ENCODE data around the gene LRRC2.
"Not testable (repeated sequence)": the region's sequence is repeated elsewhere in the genome, so short reads cannot be mapped to it uniquely, and the experiment has no call there.

The LRRC2 gene

DNA sequence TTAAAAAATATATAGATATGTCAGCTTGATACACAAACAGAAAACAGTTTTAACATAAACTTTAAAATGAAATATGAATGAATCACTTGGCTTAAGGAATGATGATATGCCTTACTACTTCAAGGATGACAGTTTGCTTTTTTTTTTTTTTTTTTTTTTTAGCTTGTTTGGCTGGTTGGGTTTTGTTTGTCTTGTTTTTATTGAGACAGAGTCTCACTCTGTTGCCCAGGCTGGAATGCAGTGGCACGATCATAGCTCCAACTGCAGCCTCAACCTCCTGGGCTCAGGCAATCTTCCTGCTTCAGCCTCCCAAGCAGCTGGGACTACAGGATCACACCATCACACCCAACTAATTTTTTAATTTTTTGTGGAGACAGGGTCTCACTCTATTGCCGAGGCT lies 14.5 kb downstream of the LRRC2 start:
- DNase-seq, result no peak

GRCh38 chr3:46549989-46550388 lies 16.1 kb downstream of the LRRC2 start:
- DNase-seq, result no peak

DNA sequence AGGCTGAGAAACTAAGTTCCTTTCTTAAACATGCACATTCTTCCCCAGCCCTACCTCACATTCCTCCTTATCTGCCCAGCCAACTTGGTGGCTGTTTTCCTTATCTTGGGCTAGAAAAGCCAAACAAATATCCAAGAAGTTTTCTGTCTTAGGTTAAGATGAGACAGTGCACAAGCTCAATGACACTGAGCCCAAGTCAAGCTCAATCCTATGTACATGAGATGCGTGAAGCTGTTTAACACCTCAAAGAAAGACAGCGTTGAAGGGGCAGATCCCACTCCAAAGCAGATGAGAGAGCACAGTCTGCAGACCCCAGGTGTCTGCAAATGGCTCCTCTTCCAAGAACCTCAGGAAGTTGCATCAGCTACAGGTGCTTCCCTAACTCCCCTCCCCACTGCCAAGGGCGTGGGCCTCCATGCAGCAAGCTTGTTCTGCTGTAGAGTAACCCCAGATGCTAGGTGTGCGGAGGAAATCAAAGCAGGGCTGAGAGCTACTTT lies 16.6 kb downstream of the LRRC2 start:
- DNase-seq, result no peak

DNA sequence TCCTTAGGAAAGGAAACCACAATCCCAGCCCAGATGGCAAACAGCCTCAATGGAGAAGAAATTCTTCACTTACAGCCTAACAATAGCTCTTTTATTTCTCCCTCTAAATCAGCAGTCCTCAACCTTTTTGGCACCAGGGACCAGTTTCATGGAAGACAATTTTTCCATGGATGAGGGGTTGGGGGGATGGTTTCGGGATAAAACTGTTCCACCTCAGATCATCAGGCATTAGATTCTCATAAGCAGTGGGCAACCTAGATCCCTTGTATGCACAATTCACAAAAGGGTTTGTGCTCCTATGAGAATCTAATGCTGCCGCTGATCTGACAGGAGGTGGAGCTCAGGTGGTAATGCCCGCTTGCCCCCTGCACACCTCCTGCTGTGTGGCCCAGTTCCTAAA lies 17.5 kb downstream of the LRRC2 start:
- DNase-seq, result not testable (repeated sequence)

DNA sequence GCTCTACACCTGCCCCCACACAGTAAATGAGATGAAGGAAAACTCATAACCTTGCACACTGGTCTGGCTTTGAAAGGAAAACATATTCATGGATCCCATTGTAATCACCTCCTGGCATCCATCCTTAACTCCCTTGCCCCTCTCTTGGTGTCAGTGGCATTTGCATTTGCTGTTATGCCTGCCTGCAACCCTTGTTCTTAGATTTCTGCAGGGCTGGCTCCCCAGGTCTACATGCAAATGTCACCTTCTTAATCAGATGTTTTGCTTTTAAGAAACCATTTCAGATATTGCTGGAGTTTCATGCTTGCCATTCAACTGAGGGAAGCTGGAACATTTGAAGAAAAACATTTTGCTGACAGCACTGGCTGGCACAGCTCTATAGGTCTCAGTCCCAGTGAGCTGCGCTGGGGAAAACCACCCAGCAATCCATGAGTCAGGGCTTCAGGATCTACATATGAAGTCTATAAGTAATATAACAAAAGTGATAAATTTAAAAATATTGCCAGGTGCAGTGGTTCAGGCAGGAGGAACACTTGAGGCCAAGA lies 19.1 kb downstream of the LRRC2 start:
- DNase-seq, result no peak

DNA sequence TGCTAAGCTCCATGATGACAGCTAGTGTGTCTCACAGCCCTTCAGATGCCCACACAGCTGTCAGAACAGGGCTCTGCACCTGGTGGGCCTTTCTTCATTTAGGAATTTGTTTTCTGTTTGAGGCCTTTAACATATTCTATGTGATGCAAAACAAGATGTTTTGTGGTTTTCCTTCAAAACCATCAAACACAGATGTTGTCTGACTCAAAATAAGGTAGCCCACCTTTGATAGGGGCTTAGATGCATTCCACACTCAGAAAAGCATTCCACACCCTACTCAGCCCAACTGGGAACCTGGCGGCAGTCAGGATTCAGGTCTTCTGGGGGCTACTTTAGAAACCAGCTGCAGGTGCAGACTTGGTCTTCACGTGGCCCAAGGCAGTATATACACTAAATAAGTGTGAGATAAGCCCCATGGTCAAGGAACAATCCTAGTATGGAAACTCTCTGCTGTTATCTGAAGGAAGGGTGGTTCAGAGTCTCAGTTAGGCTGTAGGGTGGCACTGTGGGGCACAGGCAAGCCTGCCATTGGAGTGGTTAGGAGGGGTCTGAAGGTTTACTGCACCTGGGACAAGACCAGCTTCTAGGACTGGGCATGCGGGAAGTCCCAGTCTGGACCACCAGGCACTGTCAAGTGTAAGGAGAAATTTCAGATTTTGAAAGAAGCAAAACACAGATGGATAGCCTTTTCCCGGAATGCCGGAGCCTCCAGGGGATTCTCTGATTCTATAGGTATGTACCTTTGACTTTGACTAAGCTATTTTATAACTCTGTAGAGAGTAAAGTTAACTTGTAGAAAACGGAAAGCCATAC lies 20.1 kb downstream of the LRRC2 start:
- no peak for DNase-seq

- no peak for DNase-seq
Observed at GRCh38 chr3:46544771-46545503, 21.2 kb downstream of the LRRC2 start.

GRCh38 chr3:46542801-46543201 lies 23.3 kb downstream of the LRRC2 start:
- no peak for DNase-seq

DNA sequence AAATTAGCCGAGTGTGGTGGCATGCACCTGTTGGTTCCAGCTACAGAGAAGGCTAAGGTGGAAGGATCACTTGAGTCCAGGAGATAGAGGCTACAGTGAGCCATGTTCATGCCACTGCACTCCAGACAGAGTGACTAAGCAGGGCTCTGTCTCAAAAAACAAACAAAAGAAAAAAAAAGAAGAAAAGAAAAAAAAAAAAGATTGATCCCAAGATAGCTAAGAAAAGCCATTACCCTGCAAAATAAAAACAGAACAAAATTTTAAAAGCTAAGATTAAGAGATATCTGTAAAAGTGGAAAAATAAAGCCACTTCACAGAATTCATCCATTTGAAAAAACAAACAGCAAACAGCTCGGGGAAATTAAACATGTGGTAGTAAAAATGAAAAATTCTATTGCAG lies 23.8 kb downstream of the LRRC2 start:
- no peak for DNase-seq

GRCh38 chr3:46541835-46542234 lies 24.3 kb downstream of the LRRC2 start:
- DNase-seq, result no peak

- DNase-seq, result no peak
Observed at GRCh38 chr3:46540550-46540949, 25.6 kb downstream of the LRRC2 start.

DNA sequence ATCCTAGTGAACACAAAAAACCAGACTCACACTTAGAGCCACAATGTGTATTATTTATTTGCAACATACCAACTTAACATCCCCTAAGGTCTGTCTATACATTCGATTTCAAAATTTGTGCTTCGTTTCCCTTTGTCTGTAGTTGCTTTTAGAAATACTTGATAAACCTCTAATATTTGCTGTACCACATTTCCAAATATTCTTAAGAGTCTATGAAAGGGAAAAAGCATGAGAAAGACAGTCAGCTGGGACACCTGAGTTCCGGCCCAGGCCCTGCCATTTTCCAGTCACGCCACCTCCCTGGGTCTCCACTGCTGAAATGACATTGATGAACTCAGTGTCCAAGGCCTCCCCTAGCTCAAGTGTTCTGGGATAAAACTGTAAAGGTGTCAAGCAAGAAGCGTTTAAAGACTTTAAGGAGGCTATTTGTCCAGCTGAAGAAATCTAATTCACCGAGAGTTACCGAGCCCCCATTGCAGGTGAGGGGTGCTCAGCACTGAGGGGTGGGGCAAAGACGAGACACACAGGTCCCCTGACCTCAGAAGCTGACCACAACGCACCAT lies 26.6 kb downstream of the LRRC2 start:
- DNase-seq, result no peak

DNA sequence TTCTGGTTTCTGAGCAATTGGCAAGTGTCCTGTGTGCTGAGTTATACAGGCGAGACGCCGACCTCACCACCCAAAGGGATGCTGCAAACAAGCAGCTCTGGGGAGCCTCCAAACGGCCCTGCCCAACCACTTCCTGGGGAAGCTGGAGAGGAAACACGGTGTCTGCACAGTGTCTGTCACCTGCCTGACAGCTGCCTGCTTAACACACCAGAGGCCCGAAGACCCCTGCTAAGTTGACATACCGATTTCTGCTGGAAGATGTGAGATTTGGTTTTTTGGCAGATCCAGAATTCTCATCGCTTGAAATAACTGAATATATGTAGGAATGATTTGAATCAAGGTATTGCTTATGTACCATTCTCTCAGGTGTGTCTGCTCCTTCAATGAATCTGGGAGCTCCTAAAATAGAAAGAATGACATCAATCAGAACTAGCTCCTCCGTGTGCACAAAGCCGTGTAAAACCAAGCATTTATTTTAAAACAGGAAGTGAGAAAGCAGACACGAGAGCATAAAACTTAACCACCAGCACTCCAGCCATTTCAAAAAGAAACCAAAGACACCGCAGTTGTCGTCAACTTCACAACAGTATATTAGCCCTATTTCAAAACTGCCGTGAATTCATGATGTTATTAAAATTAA lies 27.2 kb downstream of the LRRC2 start:
- peak; percentile 86 for DNase-seq

GRCh38 chr3:46538425-46538802 lies 27.7 kb downstream of the LRRC2 start:
- DNase-seq, result not testable (repeated sequence)

DNA sequence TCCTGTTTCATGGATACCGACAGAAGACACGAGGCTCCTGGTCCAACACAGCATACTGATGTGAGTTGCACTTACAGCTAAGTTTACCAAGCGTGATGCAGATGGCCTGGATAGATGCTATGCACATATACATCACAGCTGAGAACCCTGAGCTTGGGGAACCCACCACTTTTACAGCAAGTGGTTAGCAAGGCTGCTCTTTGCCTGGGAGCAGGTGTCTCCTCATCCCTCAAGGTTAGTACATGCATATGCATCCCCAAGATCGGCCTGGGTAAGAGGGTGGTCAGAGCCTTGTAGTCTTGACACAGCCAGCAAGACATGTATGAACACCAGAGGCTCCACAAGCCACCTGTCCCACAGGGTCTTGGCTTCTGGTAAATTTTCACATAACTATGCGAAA lies 28.3 kb downstream of the LRRC2 start:
- no peak for DNase-seq

DNA sequence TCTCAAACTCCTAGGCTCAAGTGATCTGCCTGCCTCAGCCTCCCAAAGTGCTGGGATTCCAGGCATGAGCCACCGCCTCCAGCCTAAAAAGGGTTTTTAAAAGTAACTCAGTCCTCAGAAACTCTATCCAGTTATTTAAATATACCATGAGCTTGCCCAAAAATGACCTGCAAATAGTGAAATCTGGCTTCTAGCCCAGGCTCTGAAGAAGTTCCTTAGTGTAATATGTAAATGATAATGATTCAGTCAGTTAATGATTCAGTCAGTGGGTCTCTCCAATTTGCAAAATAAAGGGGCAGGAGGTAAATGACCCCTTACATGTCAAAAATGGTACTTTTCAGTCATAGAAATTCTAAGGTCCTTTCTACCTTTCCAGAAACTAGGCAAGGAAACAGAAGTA lies 28.8 kb downstream of the LRRC2 start:
- DNase-seq, result no peak

- DNase-seq, result no peak
Observed at GRCh38 chr3:46536758-46537157, 29.3 kb downstream of the LRRC2 start.

DNA sequence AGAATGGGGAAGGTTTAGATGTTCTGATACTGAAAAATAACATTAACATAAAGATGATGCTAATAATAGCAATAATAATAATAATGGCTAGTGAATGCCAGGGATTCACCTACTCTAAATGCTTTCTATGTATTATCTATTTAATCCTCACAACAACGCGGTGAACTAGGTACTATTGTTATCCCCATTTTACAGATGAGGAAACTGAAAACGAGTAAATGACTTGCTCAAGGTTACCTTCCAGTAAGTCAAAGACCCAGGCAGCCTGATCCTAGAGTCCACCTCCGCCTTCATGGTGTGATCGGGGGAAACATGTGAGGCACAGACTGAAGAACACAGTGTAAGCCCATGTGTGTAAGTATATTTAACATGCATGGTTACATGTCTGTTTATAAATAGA lies 30.4 kb downstream of the LRRC2 start:
- DNase-seq, result no peak

DNA sequence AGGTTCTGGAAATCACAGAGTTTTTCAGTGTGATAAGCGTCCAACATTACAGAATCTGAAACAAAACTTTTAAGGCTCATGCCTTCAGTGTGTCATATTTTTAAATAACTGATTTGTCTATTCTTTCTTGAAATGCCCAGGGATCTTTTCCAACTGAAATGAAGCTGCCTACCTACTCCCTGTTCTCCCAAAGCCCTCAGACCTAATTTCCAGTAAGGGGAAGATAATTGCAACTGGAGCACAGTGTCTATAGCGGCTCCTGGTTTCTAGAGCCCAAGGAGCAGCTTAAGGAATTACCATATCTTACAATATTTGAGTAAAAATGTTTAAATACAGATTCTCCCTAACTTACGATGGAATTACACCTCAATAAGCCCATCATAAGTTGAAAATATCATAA lies 33.0 kb downstream of the LRRC2 start:
- no peak for DNase-seq

DNA sequence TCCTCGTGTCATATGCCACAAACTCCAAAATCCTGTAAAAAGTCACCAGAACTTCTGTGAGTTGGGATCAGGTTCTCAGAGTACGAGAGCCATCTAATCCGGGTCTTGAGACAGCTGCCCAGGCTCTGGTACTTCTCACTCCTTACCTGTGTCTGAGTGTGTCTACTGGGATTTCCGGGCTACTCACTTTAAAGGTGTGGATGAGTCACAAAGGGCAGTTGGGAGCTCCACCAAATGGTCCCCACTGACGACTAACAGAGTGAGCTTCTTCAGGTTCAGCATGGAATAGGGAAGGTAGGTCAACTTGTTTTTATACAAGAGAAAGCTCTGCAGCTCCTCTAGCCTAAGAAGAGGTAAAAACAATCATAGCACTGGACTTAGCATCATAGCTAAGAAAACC lies 38.9 kb downstream of the LRRC2 start:
- DNase-seq, result no peak

DNA sequence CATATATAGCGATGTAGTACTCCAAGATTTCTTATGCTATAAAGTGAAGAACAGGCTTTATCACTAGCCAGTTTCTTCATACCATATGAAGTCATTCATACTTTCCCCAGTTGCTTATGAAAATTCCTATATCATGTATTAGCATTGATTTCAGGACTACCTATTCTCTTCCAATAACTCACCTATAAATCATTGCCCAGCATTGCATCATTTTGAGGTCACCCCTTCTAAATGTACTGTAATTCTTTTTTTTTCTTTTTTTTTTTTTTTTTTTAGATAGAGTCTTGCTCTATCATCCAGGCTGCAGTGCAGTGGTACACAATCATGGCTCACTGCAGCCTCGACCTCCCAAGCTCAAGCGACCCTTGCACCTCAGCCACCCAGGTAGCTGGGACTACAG lies 41.3 kb downstream of the LRRC2 start:
- DNase-seq, result no peak

- no peak for DNase-seq
Observed at GRCh38 chr3:46524008-46524407, 42.1 kb downstream of the LRRC2 start.

GRCh38 chr3:46523556-46523955 lies 42.5 kb downstream of the LRRC2 start:
- DNase-seq, result no peak
